ENCODE results near the gene HECTD3.

- TF ChIP-seq CTCF (IDR thresholded peaks at IDR 0.05) = no peak
- TF ChIP-seq POLR2A (IDR thresholded peaks at IDR 0.05) = no peak
These were observed 8.2 kb downstream of the HECTD3 start for GRCh38 chr1:45002650-45003645.

All from breast epithelium (tissue), 3 donors.